ENCODE data around the gene PPFIA1. TPM values are rescaled to one million over a fixed set of nuclear protein-coding genes. Genes with fewer than 3 reads are reported as not detected.

The PPFIA1 gene
- total RNA-seq, 2 experiments from 2014 or later, result 29.5 to 30.9 TPM

DNA sequence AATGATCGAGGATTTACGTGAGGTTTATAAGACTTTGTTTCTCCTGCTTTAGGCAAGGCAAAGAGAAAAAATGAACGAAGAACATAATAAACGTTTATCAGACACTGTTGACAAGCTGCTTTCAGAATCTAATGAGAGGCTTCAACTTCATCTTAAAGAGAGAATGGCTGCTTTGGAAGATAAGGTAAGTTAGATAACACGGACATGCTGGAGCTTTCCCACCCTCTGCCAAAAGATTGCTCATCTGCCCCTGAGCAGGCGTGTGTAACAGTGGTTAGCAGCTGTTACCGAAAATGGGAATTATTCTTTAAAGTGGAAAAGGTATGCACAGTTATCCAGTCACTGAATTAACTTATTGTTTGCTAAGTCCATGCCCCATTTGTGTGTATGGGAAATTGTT, 65.0 kb downstream of the PPFIA1 start:
- H3K4me3 Mint-ChIP-seq, result no peak overlapping the region
- DNase-seq, result no peak
- H3K27me3 Mint-ChIP-seq, result no peaks in the 10 kb centered on the region
- peaks cover 26% of the 10 kb centered on the region for H3K36me3 Mint-ChIP-seq
- H3K27ac Mint-ChIP-seq, result no peak overlapping the region
- H3K9me3 Mint-ChIP-seq, result no peaks in the 10 kb centered on the region
- H3K4me1 Mint-ChIP-seq, result no peaks in the 10 kb centered on the region

DNA sequence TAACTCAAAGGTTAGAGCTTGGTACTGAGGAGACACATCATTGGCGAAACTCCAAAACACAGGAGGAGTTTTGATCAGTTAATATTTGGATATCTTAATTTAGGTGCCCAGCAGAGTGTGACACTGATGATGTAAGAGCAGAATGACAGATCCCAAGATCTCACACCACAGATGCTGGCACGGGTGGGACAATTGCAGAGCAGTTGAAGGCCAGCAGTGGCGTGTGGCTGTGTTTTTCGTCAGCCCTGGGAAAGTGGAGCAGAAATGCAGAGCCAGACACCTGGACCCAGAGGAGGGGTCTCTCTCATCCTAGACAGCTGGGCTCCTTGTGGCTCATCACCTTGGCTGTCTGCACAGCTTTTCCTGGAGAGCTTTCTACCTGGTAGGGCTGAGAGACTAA, 68.1 kb downstream of the PPFIA1 start:
- H3K4me1 Mint-ChIP-seq, result no peaks in the 10 kb centered on the region
- H3K36me3 Mint-ChIP-seq, result peaks cover 18% of the 10 kb centered on the region
- no peaks in the 10 kb centered on the region for H3K9me3 Mint-ChIP-seq
- no peak for DNase-seq
- no peak overlapping the region for H3K4me3 Mint-ChIP-seq
- no peak overlapping the region for H3K27ac Mint-ChIP-seq
- no peaks in the 10 kb centered on the region for H3K27me3 Mint-ChIP-seq

DNA sequence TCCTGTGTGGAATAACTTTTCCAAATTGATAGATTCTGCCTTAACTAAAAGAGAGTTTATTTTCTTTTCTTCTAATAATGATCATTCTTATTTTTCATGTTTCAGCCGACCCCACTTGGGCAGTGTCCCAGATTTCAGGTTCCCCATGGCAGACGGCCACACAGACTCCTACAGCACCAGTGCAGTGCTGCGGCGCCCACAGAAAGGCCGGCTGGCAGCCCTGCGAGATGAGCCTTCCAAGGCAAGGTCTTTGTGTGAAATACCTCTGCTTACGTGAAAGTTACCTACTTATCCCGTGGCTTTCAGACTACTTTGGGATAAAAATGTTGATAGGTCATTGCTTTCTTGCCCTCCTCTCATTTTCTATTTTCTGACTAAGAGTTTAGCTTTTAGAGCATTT, 68.6 kb downstream of the PPFIA1 start:
- no peak overlapping the region for H3K27ac Mint-ChIP-seq
- peaks cover 14% of the 10 kb centered on the region for H3K36me3 Mint-ChIP-seq
- no peaks in the 10 kb centered on the region for H3K4me1 Mint-ChIP-seq
- no peak overlapping the region for H3K4me3 Mint-ChIP-seq
- DNase-seq, result no peak
- H3K9me3 Mint-ChIP-seq, result no peaks in the 10 kb centered on the region
- no peaks in the 10 kb centered on the region for H3K27me3 Mint-ChIP-seq

DNA sequence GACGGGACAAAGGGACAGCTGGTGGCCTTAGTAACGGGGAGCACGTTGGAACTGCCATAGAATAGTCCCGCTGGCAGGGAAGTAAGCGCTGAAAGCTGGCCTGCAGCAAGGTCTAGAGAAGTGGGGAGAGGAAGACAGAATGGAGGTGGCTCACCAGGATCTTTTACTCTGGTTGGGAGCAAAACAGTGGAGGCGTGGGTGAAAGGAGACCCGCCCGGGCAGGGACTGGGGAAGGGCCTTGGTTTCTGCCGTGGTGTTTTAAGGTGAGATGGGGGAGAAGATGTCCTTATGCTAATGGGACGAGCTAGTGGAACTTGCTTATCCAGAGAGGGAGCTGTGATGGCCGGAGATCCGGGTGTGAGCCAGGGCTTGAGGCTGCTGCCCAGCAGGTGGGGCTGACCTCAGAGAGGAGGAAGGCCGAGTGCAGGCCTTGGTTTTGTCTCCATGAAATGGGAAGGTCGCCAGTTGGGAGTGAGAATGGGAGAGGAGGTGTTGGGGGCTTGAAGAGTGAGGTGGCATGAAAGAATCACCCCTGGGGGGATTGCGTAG, 71.5 kb downstream of the PPFIA1 start:
- peaks cover 21% of the 10 kb centered on the region for H3K36me3 Mint-ChIP-seq
- no peaks in the 10 kb centered on the region for H3K4me1 Mint-ChIP-seq
- no peaks in the 10 kb centered on the region for H3K9me3 Mint-ChIP-seq
- no peaks in the 10 kb centered on the region for H3K27me3 Mint-ChIP-seq
- DNase-seq, result no peak
- H3K27ac Mint-ChIP-seq, result no peak overlapping the region
- H3K4me3 Mint-ChIP-seq, result no peak overlapping the region

DNA sequence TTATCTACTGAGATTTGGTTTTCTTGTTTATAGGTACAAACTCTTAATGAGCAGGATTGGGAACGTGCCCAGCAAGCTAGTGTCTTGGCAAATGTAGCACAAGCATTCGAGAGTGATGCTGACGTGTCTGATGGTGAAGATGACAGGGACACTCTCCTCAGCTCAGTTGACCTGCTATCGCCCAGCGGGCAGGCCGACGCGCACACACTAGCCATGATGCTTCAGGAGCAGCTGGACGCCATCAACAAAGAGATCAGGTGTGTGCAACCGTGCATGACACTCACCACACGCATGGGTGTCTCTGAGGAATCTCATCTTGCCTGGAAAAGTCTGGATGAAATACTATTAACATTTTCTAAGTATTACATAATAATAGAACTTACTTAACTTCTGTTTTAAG, 73.1 kb downstream of the PPFIA1 start:
- Mint-ChIP-seq H3K36me3 (peaks cover 12% of the 10 kb centered on the region), H3K27me3 (no peaks in the 10 kb centered on the region), H3K4me3 (no peak overlapping the region), H3K27ac (no peak overlapping the region), H3K9me3 (no peaks in the 10 kb centered on the region), H3K4me1 (no peaks in the 10 kb centered on the region)
- DNase-seq, result no peak

GRCh38 chr11:70348191-70348590, 77.7 kb downstream of the PPFIA1 start:
- H3K9me3 Mint-ChIP-seq, result no peaks in the 10 kb centered on the region
- peaks cover 11% of the 10 kb centered on the region for H3K36me3 Mint-ChIP-seq
- no peaks in the 10 kb centered on the region for H3K4me1 Mint-ChIP-seq

DNA sequence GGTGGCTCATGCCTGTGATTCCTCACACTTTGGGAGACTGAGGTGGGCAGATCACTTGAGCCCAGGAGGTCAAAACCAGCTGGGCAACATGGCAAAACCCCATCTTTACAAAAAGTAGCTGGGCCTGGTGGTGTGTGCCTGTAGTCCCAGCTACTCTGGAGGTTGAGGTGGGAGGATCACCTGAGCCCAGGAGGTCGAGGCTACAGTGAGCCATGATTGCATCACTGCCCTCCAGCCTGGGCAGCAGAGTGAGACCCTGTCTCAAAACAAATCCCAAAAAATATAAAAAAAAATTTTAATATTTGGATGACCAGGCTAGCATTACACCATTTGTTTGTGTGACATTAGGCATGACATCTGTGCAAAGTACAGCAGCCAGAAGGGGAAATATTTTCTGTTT, 78.1 kb downstream of the PPFIA1 start:
- DNase-seq, result no peak
- H3K4me1 Mint-ChIP-seq, result no peaks in the 10 kb centered on the region
- H3K9me3 Mint-ChIP-seq, result no peaks in the 10 kb centered on the region
- H3K27me3 Mint-ChIP-seq, result no peaks in the 10 kb centered on the region
- H3K36me3 Mint-ChIP-seq, result peaks cover 10% of the 10 kb centered on the region
- no peak overlapping the region for H3K4me3 Mint-ChIP-seq
- H3K27ac Mint-ChIP-seq, result no peak overlapping the region

More at GRCh38 chr11:70348191-70348590, 77.7 kb downstream of the PPFIA1 start:
- no peak for DNase-seq
- no peak overlapping the region for H3K27ac Mint-ChIP-seq
- no peak overlapping the region for H3K4me3 Mint-ChIP-seq
- no peaks in the 10 kb centered on the region for H3K27me3 Mint-ChIP-seq

DNA sequence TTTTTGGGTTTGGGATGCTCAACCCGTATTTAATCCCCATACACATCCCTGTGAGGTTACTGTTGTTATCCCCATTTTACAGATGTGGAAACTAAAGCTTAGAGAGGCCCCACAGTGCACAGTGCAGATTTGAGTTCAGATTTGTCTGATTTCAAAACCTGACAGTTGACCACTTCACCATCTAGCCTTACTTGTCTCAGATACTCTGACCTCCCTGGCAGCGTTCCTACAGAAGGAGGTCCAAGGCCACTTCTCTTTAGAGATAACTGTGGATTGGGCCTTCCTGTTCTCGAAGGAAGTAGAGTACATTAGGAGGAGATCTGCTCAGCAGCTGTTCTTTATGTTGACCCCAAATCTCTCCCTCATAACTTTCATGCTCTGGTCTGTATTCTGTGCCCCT, 81.2 kb downstream of the PPFIA1 start:
- H3K36me3 Mint-ChIP-seq, result peaks cover 6% of the 10 kb centered on the region
- H3K9me3 Mint-ChIP-seq, result no peaks in the 10 kb centered on the region
- no peak overlapping the region for H3K4me3 Mint-ChIP-seq
- H3K27ac Mint-ChIP-seq, result no peak overlapping the region
- no peaks in the 10 kb centered on the region for H3K4me1 Mint-ChIP-seq
- H3K27me3 Mint-ChIP-seq, result no peaks in the 10 kb centered on the region
- no peak for DNase-seq

GRCh38 chr11:70352100-70352499, 81.6 kb downstream of the PPFIA1 start:
- H3K4me3 Mint-ChIP-seq, result no peak overlapping the region
- H3K36me3 Mint-ChIP-seq, result peaks cover 10% of the 10 kb centered on the region

GRCh38 chr11:70352601-70353000, 82.1 kb downstream of the PPFIA1 start:
- H3K4me3 Mint-ChIP-seq, result no peak overlapping the region
- no peaks in the 10 kb centered on the region for H3K9me3 Mint-ChIP-seq
- DNase-seq, result no peak
- H3K4me1 Mint-ChIP-seq, result no peaks in the 10 kb centered on the region
- H3K27ac Mint-ChIP-seq, result no peak overlapping the region
- no peaks in the 10 kb centered on the region for H3K27me3 Mint-ChIP-seq
- peaks cover 10% of the 10 kb centered on the region for H3K36me3 Mint-ChIP-seq

More at GRCh38 chr11:70352100-70352499, 81.6 kb downstream of the PPFIA1 start:
- Mint-ChIP-seq H3K27me3 (no peaks in the 10 kb centered on the region), H3K4me1 (no peaks in the 10 kb centered on the region), H3K27ac (no peak overlapping the region), H3K9me3 (no peaks in the 10 kb centered on the region)
- no peak for DNase-seq

DNA sequence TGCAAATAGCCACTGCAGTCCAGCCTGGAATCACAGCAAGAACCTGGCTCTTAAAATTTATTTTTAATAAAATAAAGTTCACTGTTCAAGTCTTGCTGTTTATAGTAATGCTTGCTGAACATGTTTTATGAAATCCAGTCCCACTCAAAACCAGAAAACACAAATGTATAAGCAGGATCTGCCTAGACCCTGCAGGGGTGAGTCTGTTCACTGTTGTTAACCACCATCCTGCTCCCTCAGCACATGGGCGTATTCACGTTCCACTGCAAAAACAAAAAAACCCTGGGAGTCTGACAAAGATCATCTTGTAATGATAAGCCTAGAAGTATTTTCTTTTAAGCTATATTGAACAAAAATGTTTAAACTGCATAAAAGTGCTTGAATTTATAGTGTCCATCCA, 82.8 kb downstream of the PPFIA1 start:
- Mint-ChIP-seq H3K9me3 (no peaks in the 10 kb centered on the region), H3K4me1 (no peaks in the 10 kb centered on the region), H3K36me3 (peaks cover 12% of the 10 kb centered on the region), H3K27me3 (no peaks in the 10 kb centered on the region), H3K27ac (no peak overlapping the region), H3K4me3 (no peak overlapping the region)
- DNase-seq, result no peak

DNA sequence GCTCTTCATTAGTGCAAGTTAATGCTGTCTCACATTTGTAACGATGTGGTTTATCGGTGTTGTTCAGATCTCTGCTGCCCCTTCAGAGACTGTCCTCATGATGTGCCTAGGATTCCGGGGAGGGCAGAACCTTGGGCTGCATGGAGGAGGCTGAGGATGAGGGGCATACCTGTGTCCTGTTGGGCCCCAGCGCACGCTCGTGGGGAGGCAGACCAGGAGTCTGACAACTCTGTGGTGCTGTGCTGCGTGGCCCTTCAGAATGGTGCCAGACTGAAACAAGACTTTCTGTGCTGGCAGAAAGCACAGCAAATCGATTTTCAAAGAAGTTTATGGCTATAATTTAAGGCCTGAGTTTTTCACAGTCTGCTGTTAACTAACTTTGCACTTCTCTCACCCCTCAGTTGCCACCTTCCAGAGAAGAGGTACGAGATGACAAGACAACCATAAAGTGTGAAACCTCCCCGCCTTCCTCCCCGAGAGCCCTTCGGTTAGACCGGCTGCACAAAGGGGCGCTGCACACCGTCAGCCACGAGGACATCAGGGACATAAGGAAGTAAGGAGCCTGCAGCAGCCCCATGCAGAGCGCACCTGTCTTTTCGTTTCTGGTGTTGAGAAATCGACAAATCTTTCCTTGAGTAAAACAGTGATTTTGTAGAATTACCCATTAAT, 83.5 kb downstream of the PPFIA1 start:
- Mint-ChIP-seq H3K36me3 (peaks cover 16% of the 10 kb centered on the region), H3K27ac (no peak overlapping the region), H3K4me3 (no peak overlapping the region), H3K4me1 (no peaks in the 10 kb centered on the region), H3K27me3 (no peaks in the 10 kb centered on the region), H3K9me3 (no peaks in the 10 kb centered on the region)
- no peak for DNase-seq

- Mint-ChIP-seq H3K27ac (no peak overlapping the region), H3K9me3 (no peaks in the 10 kb centered on the region), H3K4me1 (no peaks in the 10 kb centered on the region), H3K4me3 (no peak overlapping the region), H3K27me3 (no peaks in the 10 kb centered on the region), H3K36me3 (peaks cover 20% of the 10 kb centered on the region)
- no peak for DNase-seq
These were observed 84.1 kb downstream of the PPFIA1 start for GRCh38 chr11:70354629-70355028.

DNA sequence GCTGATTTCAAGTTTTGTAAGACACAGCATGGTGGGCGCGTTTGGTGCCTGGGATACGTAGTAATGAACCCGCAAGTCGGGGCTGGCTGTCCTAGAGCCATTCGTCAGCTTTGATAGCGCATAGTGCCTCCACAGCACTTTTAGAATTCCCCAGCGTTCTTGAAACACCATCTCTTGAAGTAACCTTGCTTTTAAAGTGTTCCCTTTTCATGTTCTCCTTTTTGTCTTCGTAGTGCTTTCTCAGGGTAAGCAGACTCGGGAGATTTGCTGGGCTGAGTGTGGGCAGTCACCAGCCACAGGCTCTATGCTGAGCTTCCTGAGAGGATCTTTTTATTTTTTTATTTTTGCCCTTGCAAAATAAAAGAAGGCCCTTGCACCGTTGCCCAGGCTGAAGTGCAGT, 88.3 kb downstream of the PPFIA1 start:
- Mint-ChIP-seq H3K27ac (no peak overlapping the region), H3K9me3 (no peaks in the 10 kb centered on the region), H3K27me3 (no peaks in the 10 kb centered on the region), H3K36me3 (peaks cover 42% of the 10 kb centered on the region), H3K4me3 (no peak overlapping the region), H3K4me1 (peaks cover 3% of the 10 kb centered on the region)
- DNase-seq, result no peak

- Mint-ChIP-seq H3K9me3 (no peaks in the 10 kb centered on the region), H3K4me3 (no peak overlapping the region), H3K27ac (no peak overlapping the region), H3K27me3 (no peaks in the 10 kb centered on the region), H3K36me3 (peaks cover 48% of the 10 kb centered on the region), H3K4me1 (peaks cover 11% of the 10 kb centered on the region)
- no peak for DNase-seq
These were observed 89.1 kb downstream of the PPFIA1 start for GRCh38 chr11:70359451-70360205.

DNA sequence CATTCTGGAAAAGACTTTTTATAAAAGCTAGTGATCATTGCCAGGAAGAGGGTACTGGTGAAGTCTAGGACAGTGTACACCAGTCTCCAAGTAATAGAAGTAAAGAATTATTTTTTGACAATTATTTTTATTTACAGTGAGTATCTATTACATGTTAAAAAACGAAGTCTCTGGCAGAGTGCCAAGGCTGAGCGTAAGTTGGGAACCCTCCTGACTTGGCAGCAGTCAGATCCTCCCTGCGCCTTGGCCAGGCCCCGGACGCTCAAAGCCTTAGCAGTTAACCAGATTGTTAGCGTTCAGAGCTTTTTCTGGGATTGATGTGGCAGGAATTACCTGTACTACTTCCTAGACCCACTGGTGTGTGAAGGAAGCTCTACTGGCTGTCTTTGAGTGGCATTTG, 89.7 kb downstream of the PPFIA1 start:
- no peaks in the 10 kb centered on the region for H3K9me3 Mint-ChIP-seq
- no peak overlapping the region for H3K27ac Mint-ChIP-seq
- H3K4me1 Mint-ChIP-seq, result peaks cover 16% of the 10 kb centered on the region
- no peak for DNase-seq
- peaks cover 1% of the 10 kb centered on the region for H3K27me3 Mint-ChIP-seq
- H3K36me3 Mint-ChIP-seq, result peaks cover 54% of the 10 kb centered on the region
- H3K4me3 Mint-ChIP-seq, result no peak overlapping the region
